HEK293 (cell line): Measurements from ENCODE around the gene DCLK3.

ENCODE experiments used
- CTCF ChIA-PET: fragments of 350-600 bp; formaldehyde crosslinking; extraction: SDS; loops from one replicate; lab custom pipeline; 2021; ENCODE audit warnings: antibody characterized with exemption; lab: Yijun Ruan, JAX
- POLR2A ChIA-PET: fragments of 300-600 bp; formaldehyde crosslinking; extraction: SDS; loops from one replicate; lab custom pipeline; 2020; ENCODE audit warnings: antibody characterized with exemption, inconsistent platforms; lab: Yijun Ruan, JAX
- H3K27ac ChIP-seq: fragments of 200-500 bp; sonication (Bioruptor generic); 2 replicates; pipeline ENCODE4 v1.5.1; 2014; ENCODE audit warnings: low read depth, low read length, control low read depth, inconsistent platforms; ENCODE audit errors: extremely low read depth
- H3K36me3 ChIP-seq, 2 experiments: fragments of 200-500 bp in 1 of 2; sonication (Bioruptor generic) in 1 of 2; 1 replicate in 1 of 2; 2 replicates in 1 of 2; pipeline ENCODE4 v1.5.1; 2014 to 2017; ENCODE audit warnings: inconsistent platforms in 2 of 2, low read length in 2 of 2; ENCODE audit not compliant: control insufficient read depth in 2 of 2, insufficient read depth in 1 of 2
- H3K4me1 ChIP-seq: fragments of 200-500 bp; sonication (Bioruptor generic); 2 replicates; pipeline ENCODE4 v1.5.1; 2014; ENCODE audit warnings: mild to moderate bottlenecking, low read length, inconsistent platforms; ENCODE audit not compliant: control insufficient read depth, insufficient read depth
- H3K4me3 ChIP-seq: 2 replicates; pipeline ENCODE4 v1.5.1; 2011; ENCODE audit warnings: low read depth, mild to moderate bottlenecking, control low read depth, low read length, moderate library complexity
- H3K9me3 ChIP-seq: fragments of 200-500 bp; sonication (Bioruptor generic); 2 replicates; pipeline ENCODE4 v1.5.1; 2014; ENCODE audit warnings: low read depth, low read length, inconsistent platforms; ENCODE audit not compliant: control insufficient read depth, insufficient read depth
- CTCF ChIP-seq: fragments of 450-650 bp; formaldehyde crosslinking; IDR thresholded peaks from 2 replicates; pipeline ENCODE4 v1.5.1; 2016; ENCODE audit warnings: missing biosample characterization, missing genetic modification characterization
- OSR2 ChIP-seq: fragments of 450-650 bp; formaldehyde crosslinking; IDR thresholded peaks from 2 replicates; pipeline ENCODE4 v1.5.1; 2016; ENCODE audit warnings: missing biosample characterization, missing genetic modification characterization
- ZBTB10 ChIP-seq: fragments of 450-650 bp; formaldehyde crosslinking; IDR thresholded peaks from 2 replicates; pipeline ENCODE4 v1.5.1; 2016; ENCODE audit warnings: missing biosample characterization, missing genetic modification characterization
- ZFHX2 ChIP-seq: fragments of 450-650 bp; formaldehyde crosslinking; conservative IDR thresholded peaks from 2 replicates; pipeline ENCODE4 v1.5.1; 2016; ENCODE audit warnings: missing biosample characterization, missing genetic modification characterization
- ZNF121 ChIP-seq: fragments of 450-650 bp; formaldehyde crosslinking; IDR thresholded peaks from 2 replicates; pipeline ENCODE4 v1.5.1; 2016; ENCODE audit warnings: missing biosample characterization, missing genetic modification characterization
- ZNF19 ChIP-seq: fragments of 450-650 bp; formaldehyde crosslinking; IDR thresholded peaks from 2 replicates; pipeline ENCODE4; 2016; ENCODE audit warnings: missing biosample characterization, missing genetic modification characterization, low read depth
- ZNF211 ChIP-seq: fragments of 450-650 bp; formaldehyde crosslinking; IDR thresholded peaks from 2 replicates; pipeline ENCODE4 v1.5.1; 2016; ENCODE audit warnings: low read depth, missing biosample characterization, missing genetic modification characterization
- ZNF221 ChIP-seq: fragments of 450-650 bp; formaldehyde crosslinking; IDR thresholded peaks from 2 replicates; pipeline ENCODE4 v1.5.1; 2017; ENCODE audit warnings: missing biosample characterization, missing genetic modification characterization, borderline replicate concordance
- ZNF398 ChIP-seq: fragments of 450-650 bp; formaldehyde crosslinking; IDR thresholded peaks from 2 replicates; pipeline ENCODE4 v1.5.1; 2017; ENCODE audit warnings: missing biosample characterization, missing genetic modification characterization
- ZNF416 ChIP-seq: fragments of 450-650 bp; formaldehyde crosslinking; IDR thresholded peaks from 2 replicates; pipeline ENCODE4 v1.5.1; 2016; ENCODE audit warnings: missing biosample characterization, missing genetic modification characterization
- ZNF571 ChIP-seq: fragments of 450-650 bp; formaldehyde crosslinking; IDR thresholded peaks from 2 replicates; pipeline ENCODE4 v1.5.0; 2017; ENCODE audit warnings: missing biosample characterization, missing genetic modification characterization
- ZNF670 ChIP-seq: fragments of 450-650 bp; formaldehyde crosslinking; IDR thresholded peaks from 2 replicates; pipeline ENCODE4 v1.5.1; 2016; ENCODE audit warnings: missing biosample characterization, missing genetic modification characterization, low read depth
- TF ChIP-seq, protein P1 (sequence below): fragments of 450-650 bp; formaldehyde crosslinking; IDR thresholded peaks from 2 replicates; pipeline ENCODE4 v1.5.1; 2016; ENCODE audit warnings: missing biosample characterization, missing genetic modification characterization, borderline replicate concordance
- TF ChIP-seq, protein P2 (sequence below): fragments of 450-650 bp; formaldehyde crosslinking; IDR thresholded peaks from 2 replicates; pipeline ENCODE4 v1.5.1; 2016; ENCODE audit warnings: missing biosample characterization, missing genetic modification characterization

The DCLK3 gene

GRCh38 chr3:36738702-36739101 lies 25.7 kb downstream of the DCLK3 start:
- no peak overlapping the region for H3K27ac ChIP-seq
- no peak for TF ChIP-seq ZNF211 (tag by site-specific recombination)
- TF ChIP-seq ZNF416 = no peak
- no peak for TF ChIP-seq ZNF221
- TF ChIP-seq ZNF19 (tag by site-specific recombination) = no peak
- TF ChIP-seq ZNF398 (tag by site-specific recombination) = no peak
- TF ChIP-seq, protein P1, sequence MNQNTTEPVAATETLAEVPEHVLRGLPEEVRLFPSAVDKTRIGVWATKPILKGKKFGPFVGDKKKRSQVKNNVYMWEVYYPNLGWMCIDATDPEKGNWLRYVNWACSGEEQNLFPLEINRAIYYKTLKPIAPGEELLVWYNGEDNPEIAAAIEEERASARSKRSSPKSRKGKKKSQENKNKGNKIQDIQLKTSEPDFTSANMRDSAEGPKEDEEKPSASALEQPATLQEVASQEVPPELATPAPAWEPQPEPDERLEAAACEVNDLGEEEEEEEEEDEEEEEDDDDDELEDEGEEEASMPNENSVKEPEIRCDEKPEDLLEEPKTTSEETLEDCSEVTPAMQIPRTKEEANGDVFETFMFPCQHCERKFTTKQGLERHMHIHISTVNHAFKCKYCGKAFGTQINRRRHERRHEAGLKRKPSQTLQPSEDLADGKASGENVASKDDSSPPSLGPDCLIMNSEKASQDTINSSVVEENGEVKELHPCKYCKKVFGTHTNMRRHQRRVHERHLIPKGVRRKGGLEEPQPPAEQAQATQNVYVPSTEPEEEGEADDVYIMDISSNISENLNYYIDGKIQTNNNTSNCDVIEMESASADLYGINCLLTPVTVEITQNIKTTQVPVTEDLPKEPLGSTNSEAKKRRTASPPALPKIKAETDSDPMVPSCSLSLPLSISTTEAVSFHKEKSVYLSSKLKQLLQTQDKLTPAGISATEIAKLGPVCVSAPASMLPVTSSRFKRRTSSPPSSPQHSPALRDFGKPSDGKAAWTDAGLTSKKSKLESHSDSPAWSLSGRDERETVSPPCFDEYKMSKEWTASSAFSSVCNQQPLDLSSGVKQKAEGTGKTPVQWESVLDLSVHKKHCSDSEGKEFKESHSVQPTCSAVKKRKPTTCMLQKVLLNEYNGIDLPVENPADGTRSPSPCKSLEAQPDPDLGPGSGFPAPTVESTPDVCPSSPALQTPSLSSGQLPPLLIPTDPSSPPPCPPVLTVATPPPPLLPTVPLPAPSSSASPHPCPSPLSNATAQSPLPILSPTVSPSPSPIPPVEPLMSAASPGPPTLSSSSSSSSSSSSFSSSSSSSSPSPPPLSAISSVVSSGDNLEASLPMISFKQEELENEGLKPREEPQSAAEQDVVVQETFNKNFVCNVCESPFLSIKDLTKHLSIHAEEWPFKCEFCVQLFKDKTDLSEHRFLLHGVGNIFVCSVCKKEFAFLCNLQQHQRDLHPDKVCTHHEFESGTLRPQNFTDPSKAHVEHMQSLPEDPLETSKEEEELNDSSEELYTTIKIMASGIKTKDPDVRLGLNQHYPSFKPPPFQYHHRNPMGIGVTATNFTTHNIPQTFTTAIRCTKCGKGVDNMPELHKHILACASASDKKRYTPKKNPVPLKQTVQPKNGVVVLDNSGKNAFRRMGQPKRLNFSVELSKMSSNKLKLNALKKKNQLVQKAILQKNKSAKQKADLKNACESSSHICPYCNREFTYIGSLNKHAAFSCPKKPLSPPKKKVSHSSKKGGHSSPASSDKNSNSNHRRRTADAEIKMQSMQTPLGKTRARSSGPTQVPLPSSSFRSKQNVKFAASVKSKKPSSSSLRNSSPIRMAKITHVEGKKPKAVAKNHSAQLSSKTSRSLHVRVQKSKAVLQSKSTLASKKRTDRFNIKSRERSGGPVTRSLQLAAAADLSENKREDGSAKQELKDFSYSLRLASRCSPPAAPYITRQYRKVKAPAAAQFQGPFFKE = no peak
- no peaks in the 10 kb centered on the region for H3K36me3 ChIP-seq
- H3K4me1 ChIP-seq = no peaks in the 10 kb centered on the region
- ChIA-PET POLR2A (no interaction called here), CTCF (no interaction called here)
- H3K4me3 ChIP-seq = no peak overlapping the region
- no peaks in the 10 kb centered on the region for H3K9me3 ChIP-seq

DNA sequence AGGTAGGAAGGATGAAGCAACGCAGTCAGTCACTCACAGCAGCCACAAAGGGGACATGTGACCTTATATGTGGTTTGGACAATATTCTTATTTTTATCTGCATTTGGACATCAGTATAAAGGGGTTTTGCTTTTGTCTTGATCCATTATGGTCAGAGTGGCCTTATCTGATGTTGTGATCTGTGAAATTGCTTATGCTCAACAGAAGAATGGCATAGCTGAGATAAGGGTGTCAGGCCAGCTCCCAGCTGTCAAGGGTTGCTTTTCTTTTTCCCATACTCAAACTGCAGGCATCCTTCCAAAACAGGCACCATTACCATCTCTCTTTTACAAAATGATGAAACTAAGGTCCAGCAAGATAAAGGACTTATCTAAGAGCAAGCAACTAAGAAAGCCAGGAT lies 28.1 kb downstream of the DCLK3 start:
- TF ChIP-seq ZFHX2 (tag by site-specific recombination) (no peak), OSR2 (tag by site-specific recombination) (no peak), CTCF (tag by site-specific recombination) (no peak), ZNF571 (no peak), ZBTB10 (tag by site-specific recombination) (no peak), ZNF121 (tag by site-specific recombination) (no peak), ZNF670 (no peak)
- TF ChIP-seq, protein P2, sequence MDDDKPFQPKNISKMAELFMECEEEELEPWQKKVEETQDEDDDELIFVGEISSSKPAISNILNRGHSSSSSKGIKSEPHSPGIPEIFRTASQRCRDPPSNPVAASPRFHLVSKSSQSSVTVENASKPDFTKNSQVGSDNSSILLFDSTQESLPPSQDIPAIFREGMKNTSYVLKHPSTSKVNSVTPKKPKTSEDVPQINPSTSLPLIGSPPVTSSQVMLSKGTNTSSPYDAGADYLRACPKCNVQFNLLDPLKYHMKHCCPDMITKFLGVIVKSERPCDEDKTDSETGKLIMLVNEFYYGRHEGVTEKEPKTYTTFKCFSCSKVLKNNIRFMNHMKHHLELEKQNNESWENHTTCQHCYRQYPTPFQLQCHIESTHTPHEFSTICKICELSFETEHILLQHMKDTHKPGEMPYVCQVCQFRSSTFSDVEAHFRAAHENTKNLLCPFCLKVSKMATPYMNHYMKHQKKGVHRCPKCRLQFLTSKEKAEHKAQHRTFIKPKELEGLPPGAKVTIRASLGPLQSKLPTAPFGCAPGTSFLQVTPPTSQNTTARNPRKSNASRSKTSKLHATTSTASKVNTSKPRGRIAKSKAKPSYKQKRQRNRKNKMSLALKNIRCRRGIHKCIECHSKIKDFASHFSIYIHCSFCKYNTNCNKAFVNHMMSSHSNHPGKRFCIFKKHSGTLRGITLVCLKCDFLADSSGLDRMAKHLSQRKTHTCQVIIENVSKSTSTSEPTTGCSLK (tag by site-specific recombination) = no peak
- H3K9me3 ChIP-seq = no peaks in the 10 kb centered on the region
- H3K27ac ChIP-seq = no peak overlapping the region
- no peaks in the 10 kb centered on the region for H3K36me3 ChIP-seq
- H3K4me3 ChIP-seq = no peak overlapping the region
- CTCF ChIA-PET = interaction anchor here (0.7 kb wide), 1 partner anchor 559 kb away, joined by 3 read pairs; no protein-coding TSS in a partner anchor
- POLR2A ChIA-PET = no interaction called here
- H3K4me1 ChIP-seq = no peaks in the 10 kb centered on the region
